ENCODE data around the gene METTL26.

Gene METTL26

GRCh38 chr16:658679-659571 is 22.8 kb upstream of the METTL26 start:
- DNase-seq (ENCODE audit: low read depth in 2 of 2) = no peak

GRCh38 chr16:657487-657886 is 21.4 kb upstream of the METTL26 start:
- no peak for DNase-seq (ENCODE audit: low read depth in 2 of 2)

- no peak for DNase-seq (ENCODE audit: low read depth in 2 of 2)
These were observed 17.9 kb upstream of the METTL26 start for GRCh38 chr16:654034-654433.

- no peak for DNase-seq (ENCODE audit: low read depth in 2 of 2)
These were observed 16.6 kb upstream of the METTL26 start for GRCh38 chr16:652454-653305.

- no peak for DNase-seq (ENCODE audit: low read depth in 2 of 2)
These were observed 15.7 kb upstream of the METTL26 start for GRCh38 chr16:651844-652243.

- DNase-seq (ENCODE audit: low read depth in 2 of 2) = no peak
These were observed 13.5 kb upstream of the METTL26 start for GRCh38 chr16:649631-650030.

GRCh38 chr16:648781-649589 is 12.9 kb upstream of the METTL26 start, which contains the start of gene WDR90:
Gene WDR90 (plus strand): TSS chr16:649365. CDS start chr16:649417, 52 bp downstream.
- DNase-seq (ENCODE audit: low read depth in 2 of 2) = peak; percentile 87 to 90

GRCh38 chr16:648071-648780 is 12.1 kb upstream of the METTL26 start:
- peak in 1 of 2 donors; percentile 44 for DNase-seq (ENCODE audit: low read depth in 2 of 2)

- DNase-seq (ENCODE audit: low read depth in 2 of 2) = no peak
These were observed 11.2 kb upstream of the METTL26 start for GRCh38 chr16:647173-647902.

GRCh38 chr16:646679-647172 is 10.6 kb upstream of the METTL26 start:
- no peak for DNase-seq (ENCODE audit: low read depth in 2 of 2)

- no peak for DNase-seq (ENCODE audit: low read depth in 2 of 2)
These were observed 10.0 kb upstream of the METTL26 start for GRCh38 chr16:645852-646678.

GRCh38 chr16:644556-644955 is 8.5 kb upstream of the METTL26 start:
- no peak for DNase-seq (ENCODE audit: low read depth in 2 of 2)

- DNase-seq (ENCODE audit: low read depth in 2 of 2) = no peak
These were observed 6.9 kb upstream of the METTL26 start for GRCh38 chr16:643050-643368.

GRCh38 chr16:642189-643049 is 6.3 kb upstream of the METTL26 start:
- DNase-seq (ENCODE audit: low read depth in 2 of 2) = peak in 1 of 2 donors; percentile 34

GRCh38 chr16:641326-642188 is 5.5 kb upstream of the METTL26 start, which contains the start of gene MCRIP2:
Gene MCRIP2 (plus strand): TSS chr16:641828. CDS start chr16:641992, 164 bp downstream.
- peak; percentile 54 to 71 for DNase-seq (ENCODE audit: low read depth in 2 of 2)

GRCh38 chr16:640614-641013 is 4.5 kb upstream of the METTL26 start:
- DNase-seq (ENCODE audit: low read depth in 2 of 2) = no peak

GRCh38 chr16:638836-639235 is 2.7 kb upstream of the METTL26 start:
- DNase-seq (ENCODE audit: low read depth in 2 of 2) = no peak
